Activated CD8-positive, alpha-beta memory T cell treated with anti-CD3 and anti-CD28 coated beads, Interleukin-2, amount 50 U/mL, for 48 hours (primary cell): ENCODE data around the gene EDEM1.
"Not testable (repeated sequence)": the region's sequence is repeated elsewhere in the genome, so short reads cannot be mapped to it uniquely, and the experiment has no call there.

ENCODE experiments used
- DNase-seq: peaks from one replicate; pipeline ENCODE4 v3.0.0-alpha.2; 2020

Gene EDEM1

DNA sequence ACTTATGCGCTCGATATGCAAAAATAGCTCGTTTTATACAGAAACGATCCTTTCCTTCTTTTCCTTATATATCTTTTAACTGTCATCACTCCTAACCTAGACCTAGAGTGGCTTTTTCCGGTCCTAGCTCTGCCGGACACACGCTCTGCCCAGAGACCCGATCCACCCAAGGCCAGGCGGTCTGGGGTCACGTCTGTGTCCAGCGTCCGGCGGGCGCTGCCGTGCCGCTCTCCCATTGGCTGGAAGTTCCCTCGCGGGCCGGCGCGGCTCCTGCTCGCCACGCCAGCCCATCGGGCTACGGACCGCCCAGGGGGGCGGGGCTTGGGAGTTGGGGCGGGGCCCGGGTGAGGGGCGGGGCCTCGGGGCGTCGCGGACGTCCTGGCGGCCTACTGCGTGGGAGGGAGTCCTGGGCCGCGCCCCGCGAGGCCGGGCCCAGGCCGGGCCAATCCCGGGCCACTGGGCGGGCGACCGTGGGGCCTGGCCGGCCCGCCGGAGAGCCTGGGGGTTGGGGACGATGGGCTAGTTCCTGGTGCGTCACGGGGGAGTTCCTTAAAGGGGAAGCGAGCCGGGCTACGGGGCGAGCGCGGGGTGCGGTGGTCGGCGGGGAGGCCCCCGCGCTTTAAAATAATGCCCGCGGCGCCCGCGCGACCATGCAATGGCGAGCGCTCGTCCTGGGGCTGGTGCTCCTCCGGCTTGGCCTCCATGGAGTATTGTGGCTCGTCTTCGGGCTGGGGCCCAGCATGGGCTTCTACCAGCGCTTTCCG, at the start of gene EDEM1:
Gene EDEM1 (plus strand): TSS at position 552 of the 764 bp plus-strand sequence. CDS start 99 bp downstream, at position 651.
- DNase-seq: peak; percentile 99

DNA sequence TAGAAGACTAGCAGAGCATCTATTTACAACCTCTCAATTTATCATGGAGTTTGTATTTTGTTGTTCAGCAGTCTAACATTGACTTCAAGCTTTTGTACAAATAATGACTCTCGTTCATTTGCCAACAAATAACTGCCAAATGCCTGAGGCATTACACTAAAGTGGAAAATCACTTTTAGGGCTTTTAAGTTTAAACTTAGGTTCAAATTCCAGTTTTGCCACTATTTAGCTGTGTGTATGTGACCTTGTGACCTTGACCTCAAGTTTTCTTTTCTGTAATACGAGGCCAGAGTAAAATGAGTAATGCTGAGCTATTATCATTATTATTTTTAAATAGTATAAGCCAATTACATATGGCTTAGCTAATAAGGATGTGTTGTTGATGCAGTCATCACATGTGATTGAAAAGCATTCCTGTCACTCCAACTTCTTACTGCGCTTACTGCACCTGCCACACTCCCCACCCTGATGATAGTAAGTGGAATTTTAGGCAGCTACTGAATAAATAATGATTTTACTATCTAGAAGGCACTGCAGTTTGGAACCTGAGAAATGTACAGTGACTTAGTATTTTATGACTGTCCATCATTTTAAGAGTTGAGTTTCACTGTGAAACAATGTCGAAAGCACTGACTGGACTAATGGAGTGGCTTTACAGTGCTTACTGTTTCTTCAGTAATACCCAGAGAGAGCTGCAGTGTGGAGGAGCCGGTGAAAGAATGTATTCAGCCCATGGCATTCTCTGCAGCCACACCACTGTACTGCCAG, 49.1 kb upstream of the EDEM1 start:
- DNase-seq: no peak

DNA sequence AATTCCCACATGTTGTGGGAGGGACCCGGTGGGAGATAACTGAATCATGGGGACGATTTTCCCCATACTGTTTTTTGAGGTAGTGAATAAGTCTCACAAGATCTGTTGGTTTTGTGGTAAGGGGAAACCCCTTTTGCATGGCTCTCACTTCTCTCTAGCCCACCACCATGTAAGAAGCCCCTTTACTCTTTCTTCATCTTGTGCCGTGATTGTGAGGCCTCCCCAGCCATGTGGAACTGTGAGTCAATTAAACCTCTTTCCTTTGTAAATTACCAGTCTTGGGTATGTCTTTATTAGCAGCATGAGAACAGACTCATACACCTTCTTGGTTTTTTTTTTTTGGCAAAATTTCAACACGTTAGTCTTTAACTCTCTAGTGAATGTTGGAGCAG, 47.3 kb upstream of the EDEM1 start:
- no peak for DNase-seq

DNA sequence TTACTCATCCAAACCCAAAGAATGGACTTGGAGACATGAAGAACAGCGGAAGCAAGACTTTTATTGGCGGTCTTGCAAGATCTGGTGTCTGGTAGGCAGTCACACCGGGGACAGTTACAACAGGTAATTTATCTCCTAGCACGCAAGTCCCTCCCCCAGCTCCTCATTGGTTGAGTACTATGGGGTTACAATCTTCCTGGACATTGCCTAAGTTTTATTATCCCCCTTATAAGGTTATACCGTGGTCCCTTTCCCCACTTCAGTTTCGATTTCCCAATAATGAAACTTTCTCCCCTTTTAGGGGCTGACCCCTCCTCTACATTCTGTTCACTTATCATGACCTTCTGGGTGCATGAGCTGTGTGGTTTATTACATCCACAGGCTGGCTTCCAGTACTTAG, 46.7 kb upstream of the EDEM1 start:
- DNase-seq: no peak

DNA sequence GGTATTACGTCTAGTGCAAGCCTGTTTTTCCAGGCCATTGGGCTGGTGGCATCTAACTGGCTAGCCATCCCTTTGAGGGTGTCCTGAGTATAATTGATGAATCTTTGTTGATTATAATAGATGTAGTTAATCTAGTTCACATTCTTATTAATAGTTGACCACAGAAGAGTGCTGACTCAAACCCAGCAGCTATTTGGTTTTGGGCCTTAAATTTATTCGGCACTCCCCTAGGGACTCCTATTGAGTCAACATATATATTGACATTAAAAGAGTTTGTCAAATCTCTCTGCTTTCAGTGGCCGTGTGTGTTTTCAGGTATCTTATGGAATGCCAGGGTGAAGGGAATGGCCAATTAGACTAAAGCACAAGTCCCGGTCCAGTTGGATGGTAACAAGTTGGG, 45.7 kb upstream of the EDEM1 start:
- DNase-seq: no peak

DNA sequence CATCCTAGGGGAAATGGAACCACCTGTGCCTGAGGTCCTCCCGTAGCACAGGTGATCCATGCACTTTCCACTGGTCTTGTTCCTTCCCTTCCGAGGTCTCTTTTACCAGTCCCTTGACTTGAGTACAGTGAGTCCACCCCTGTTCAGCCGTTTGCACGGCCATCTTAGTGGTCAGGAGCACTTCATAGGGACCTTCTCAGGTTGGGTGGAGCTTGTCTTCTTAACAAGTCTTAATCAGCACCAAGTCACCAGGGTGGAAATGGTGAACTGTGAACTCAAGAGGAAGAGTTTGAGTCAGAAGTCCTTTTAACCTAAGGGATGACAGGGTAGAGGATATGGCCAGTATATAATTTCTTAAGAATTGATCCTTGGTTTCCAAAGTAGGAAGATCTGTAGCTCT, 44.0 kb upstream of the EDEM1 start:
- DNase-seq: no peak

DNA sequence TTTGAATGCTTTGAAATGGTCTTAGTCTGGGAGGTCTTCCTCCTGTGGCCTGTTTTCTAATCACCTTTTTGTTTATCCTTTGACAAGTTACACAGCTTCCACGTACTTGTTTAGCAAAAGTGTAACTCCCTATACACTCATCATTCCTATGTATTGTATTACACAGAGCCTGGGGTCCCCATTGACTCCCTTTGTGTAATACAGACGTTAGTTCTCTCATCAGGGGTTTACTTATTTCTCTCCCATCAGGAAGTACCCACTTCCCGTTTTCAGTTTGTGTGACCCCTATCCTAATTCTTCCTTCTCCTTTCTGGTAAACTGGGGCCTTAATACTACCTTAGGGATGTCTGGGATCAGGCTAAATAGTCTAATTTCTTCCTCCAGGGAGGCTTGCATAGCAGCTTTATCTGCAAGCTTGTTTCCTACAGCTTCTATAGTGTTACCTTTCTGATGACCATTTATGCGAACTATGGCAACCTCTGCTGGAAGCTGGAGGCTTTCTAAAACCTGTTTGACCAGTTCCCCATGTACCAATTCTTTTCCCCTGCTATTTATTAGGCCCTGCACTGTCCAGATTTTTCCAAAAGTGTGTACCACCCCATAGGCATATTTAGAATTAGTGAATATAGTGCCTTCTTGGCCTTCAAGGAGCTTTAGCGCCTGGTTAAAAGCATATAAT, 43.1 kb upstream of the EDEM1 start:
- no peak for DNase-seq

DNA sequence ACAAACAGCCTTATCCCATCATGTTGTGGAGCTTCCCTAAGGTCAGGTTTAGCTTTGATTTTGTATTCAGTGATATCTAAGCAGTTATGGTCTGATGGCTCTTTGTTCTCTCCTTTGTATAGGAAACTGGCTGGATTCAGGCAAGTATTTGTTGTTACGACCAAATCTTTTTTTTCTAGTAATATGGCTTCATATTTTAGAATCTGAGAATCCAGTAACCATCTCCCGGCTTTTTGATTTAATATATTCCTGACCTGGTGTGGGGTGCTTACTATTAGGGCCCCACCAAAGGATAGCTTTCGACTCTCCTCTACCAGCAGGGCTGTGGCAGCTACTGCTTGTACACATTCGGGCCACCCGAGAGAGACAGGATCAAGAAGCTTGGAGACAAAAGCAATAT, 42.4 kb upstream of the EDEM1 start:
- DNase-seq: no peak

DNA sequence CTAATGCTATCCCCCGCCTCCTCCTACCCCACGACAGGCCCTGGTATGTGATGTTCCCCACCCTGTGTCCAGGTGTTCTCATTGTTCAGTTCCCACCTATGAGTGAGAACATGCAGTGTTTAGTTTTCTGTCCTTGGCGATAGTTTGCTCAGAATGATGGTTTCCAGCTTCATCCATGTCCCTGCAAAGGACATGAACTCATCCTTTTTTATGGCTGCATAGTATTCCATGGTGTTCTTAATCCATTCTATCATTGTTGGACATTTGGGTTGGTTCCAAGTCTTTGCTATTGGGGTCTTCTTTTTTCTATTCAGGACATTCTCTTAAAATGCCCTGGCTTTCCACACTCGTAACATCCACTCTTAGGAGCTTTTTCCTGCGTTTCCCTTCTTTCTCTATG, 40.4 kb upstream of the EDEM1 start:
- not testable (repeated sequence) for DNase-seq

- no peak for DNase-seq
Measured at GRCh38 chr3:5149306-5149880, 38.1 kb upstream of the EDEM1 start.

GRCh38 chr3:5151586-5151985, 35.9 kb upstream of the EDEM1 start:
- DNase-seq: no peak

DNA sequence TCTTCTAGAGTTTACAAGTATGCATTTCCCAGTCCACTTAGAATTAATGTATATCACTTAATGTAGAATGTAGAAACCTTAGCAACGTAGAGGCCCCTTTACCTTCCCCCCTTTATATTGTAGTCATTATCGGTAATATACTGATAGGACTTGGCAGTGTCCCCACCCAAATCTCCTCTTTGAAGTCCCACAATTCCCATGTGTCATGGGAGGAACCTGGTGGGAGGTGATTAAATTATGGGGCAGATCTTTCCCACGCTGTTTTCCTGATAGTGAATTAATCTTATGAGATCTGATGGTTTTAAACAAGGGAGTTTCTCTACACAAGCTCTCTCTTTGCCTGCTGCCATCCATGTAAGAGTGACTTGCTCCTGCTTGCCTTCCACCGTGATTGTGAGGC, 34.4 kb upstream of the EDEM1 start:
- no peak for DNase-seq

DNA sequence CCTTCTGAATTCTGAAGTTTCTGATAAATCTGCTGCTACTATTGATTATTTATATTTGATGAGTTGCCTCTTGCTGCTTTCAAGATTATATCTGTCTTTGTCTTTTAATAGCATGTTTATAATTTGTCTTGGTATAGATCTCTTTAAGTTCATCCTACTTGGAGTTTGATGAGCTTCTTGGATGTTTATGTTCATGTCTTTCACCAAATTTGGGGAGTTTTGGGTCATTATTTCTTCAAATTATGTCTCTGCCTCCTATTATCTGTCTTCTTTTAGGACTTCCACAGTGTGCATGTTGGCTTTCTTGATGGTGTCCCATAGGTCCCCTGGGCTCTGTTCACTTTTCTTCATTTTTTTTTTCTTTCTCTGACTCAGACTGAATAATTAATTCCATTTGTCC, 32.3 kb upstream of the EDEM1 start:
- no peak for DNase-seq

- DNase-seq: no peak
Measured at GRCh38 chr3:5160321-5160720, 27.2 kb upstream of the EDEM1 start.

GRCh38 chr3:5160940-5161858, 26.3 kb upstream of the EDEM1 start:
- no peak for DNase-seq

DNA sequence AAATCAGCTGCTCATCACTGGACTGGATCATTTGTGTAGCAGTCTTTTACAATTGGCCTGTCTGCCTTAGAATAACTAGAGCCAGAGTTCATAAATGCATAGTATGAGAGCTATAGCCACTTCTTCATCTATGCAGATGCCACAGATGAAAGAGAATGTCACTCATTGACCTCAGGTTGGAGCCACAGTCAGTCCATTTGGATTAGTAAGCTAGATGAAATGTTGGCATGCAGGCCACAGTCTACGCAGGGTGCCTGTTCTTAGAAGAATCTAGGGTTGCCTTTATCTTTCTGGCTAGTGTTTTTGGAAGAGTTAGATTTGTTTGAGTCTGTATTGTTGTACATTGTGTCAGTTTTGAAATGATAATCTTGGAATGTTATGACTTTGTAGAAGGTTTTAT, 25.4 kb upstream of the EDEM1 start:
- DNase-seq: no peak

GRCh38 chr3:5165698-5166097, 21.8 kb upstream of the EDEM1 start:
- no peak for DNase-seq

GRCh38 chr3:5166846-5167245, 20.7 kb upstream of the EDEM1 start:
- no peak for DNase-seq

- DNase-seq: no peak
Measured at GRCh38 chr3:5168110-5168509, 19.4 kb upstream of the EDEM1 start.

DNA sequence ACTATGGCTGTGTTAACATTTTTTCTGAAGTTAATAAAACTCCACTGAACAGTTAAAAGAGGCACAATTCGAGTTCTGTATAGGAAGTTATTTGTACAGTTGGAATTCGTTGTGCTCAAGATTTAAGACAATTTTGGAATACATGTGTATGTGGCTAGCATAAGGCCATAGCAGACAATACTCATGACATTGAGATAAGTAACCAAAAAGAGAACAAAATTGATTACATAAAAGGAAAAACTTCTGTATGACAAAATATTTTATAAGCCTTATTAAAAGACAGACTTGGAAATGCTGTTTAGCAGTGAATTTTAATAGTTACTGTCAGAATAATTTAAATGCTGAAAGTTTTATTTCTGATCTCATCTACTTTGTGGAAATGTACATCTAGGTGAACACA, 17.7 kb upstream of the EDEM1 start:
- no peak for DNase-seq

DNA sequence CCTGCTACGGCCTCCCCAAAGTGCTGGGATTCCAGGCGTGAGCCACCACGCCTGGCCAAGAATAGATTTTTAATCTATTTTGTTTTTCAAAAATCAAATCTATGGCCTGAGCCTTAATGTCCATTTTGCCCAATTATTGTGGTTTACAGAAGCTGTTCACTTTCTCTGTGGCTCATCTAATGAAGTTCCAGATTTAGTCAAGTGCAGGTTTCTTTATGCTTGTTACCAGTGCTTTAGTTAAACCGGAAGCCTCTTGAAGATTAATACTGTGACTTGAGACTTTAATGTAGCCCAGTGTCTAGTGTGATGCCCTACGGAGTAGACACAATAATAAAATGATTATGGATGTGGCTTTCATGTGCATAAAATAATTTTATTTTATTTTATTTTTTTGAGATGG, 16.5 kb upstream of the EDEM1 start:
- DNase-seq: no peak

DNA sequence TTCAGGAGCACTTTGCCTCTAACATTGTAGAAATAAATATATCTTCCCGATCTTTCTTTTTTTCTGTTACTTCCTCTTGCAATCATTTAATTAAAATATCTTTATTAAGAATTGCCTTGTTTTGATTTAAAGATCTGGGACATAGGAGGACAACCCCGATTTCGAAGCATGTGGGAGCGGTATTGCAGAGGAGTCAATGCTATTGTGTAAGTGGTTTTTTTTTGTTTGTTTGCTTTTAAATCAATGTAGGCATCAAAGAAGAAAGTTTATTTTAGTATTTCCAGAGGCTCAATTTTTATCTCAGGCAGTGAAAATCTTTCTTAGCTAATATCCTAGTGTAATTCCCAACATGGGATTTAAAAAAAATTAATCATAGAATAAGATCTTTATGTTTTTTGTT, 15.5 kb upstream of the EDEM1 start:
- DNase-seq: no peak
